ENCODE measurements around the gene SLC6A4.

SLC6A4 gene

DNA sequence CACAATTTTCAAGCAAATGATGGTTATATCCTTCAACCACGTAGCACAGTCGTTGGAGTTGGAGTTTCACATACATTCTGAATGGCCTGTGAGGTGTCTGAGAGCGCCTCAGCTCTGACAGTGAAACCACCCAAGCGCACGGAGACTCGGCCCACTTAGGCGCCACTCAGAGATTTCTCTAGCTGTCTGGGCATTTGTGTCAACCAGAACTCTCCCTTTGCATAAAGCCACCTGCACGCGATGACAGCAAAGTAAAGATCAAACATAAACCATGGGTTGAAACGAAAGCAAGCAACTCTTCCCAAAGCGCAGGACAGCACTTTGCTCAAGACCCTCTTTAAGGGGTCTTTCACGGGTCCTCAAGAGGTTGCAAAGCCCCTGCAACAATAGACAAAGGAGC, 533 bp downstream of the SLC6A4 start:
- H2AFZ ChIP-seq (ENCODE audit: low read length) = no peak overlapping the region
- no peak for TF ChIP-seq EZH2phosphoT487 (IDR thresholded peaks at IDR 0.05; ENCODE audit: borderline replicate concordance)
- TF ChIP-seq, protein P1, sequence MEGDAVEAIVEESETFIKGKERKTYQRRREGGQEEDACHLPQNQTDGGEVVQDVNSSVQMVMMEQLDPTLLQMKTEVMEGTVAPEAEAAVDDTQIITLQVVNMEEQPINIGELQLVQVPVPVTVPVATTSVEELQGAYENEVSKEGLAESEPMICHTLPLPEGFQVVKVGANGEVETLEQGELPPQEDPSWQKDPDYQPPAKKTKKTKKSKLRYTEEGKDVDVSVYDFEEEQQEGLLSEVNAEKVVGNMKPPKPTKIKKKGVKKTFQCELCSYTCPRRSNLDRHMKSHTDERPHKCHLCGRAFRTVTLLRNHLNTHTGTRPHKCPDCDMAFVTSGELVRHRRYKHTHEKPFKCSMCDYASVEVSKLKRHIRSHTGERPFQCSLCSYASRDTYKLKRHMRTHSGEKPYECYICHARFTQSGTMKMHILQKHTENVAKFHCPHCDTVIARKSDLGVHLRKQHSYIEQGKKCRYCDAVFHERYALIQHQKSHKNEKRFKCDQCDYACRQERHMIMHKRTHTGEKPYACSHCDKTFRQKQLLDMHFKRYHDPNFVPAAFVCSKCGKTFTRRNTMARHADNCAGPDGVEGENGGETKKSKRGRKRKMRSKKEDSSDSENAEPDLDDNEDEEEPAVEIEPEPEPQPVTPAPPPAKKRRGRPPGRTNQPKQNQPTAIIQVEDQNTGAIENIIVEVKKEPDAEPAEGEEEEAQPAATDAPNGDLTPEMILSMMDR (conservative IDR thresholded peaks at IDR 0.05; ENCODE audit: low read length) = no peak
- H3K9me3 ChIP-seq (ENCODE audit: insufficient read depth, low read depth, low read length) = no peaks in the 10 kb centered on the region
- H3K9me2 ChIP-seq (replicated peaks; ENCODE audit: low read depth, low read length) = no peaks in the 10 kb centered on the region
- no peak overlapping the region for H3K4me2 ChIP-seq (ENCODE audit: low read depth, low read length, poor library complexity, severe bottlenecking)
- H3K27me3 ChIP-seq (ENCODE audit: insufficient read depth, low read length, poor library complexity, severe bottlenecking) = no peaks in the 10 kb centered on the region
- no peaks in the 10 kb centered on the region for H4K20me1 ChIP-seq (ENCODE audit: insufficient read depth, low read length, poor library complexity, severe bottlenecking)
- H3K4me3 ChIP-seq (ENCODE audit: low read length, poor library complexity, severe bottlenecking) = no peak overlapping the region
- no peak overlapping the region for H3K9ac ChIP-seq (ENCODE audit: low read depth, low read length, poor library complexity, severe bottlenecking)
- no peaks in the 10 kb centered on the region for H3K4me1 ChIP-seq (ENCODE audit: insufficient read depth, low read length, poor library complexity, severe bottlenecking)
- H3F3A ChIP-seq (ENCODE audit: low read depth) = no peaks in the 10 kb centered on the region
- H3K79me2 ChIP-seq (ENCODE audit: insufficient read depth, low read length) = no peaks in the 10 kb centered on the region
- no peaks in the 10 kb centered on the region for H3K36me3 ChIP-seq (ENCODE audit: insufficient read depth, low read length)

DNA sequence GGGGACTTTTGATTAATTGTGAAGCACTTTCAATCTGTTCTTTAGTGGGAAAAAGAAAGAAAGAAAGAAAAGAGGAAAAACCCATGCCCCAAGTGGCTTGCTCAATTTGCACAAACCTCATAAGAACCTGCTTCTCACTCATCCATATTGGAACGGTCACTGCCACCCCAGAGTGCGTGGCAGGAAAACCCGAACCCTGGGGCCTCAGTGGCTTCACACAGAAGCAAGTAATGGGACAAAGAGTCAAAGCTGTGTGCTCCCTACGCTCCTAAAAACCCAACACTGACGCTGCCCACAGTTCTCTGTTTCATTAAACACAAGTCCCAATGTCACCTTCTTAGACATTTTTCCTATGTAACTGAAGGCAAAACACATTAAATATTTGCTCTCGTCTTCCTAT, 1.2 kb downstream of the SLC6A4 start:
- H3K9me2 ChIP-seq (replicated peaks; ENCODE audit: low read depth, low read length) = no peaks in the 10 kb centered on the region
- H3F3A ChIP-seq (ENCODE audit: low read depth) = no peaks in the 10 kb centered on the region
- TF ChIP-seq EZH2phosphoT487 (IDR thresholded peaks at IDR 0.05; ENCODE audit: borderline replicate concordance) = no peak
- TF ChIP-seq, protein P1 (conservative IDR thresholded peaks at IDR 0.05; ENCODE audit: low read length) = no peak
- H2AFZ ChIP-seq (ENCODE audit: low read length) = no peak overlapping the region
- H3K9me3 ChIP-seq (ENCODE audit: insufficient read depth, low read depth, low read length) = no peaks in the 10 kb centered on the region
- H3K79me2 ChIP-seq (ENCODE audit: insufficient read depth, low read length) = no peaks in the 10 kb centered on the region
- H3K4me1 ChIP-seq (ENCODE audit: insufficient read depth, low read length, poor library complexity, severe bottlenecking) = no peaks in the 10 kb centered on the region
- no peak overlapping the region for H3K4me3 ChIP-seq (ENCODE audit: low read length, poor library complexity, severe bottlenecking)
- H3K9ac ChIP-seq (ENCODE audit: low read depth, low read length, poor library complexity, severe bottlenecking) = no peak overlapping the region
- H3K36me3 ChIP-seq (ENCODE audit: insufficient read depth, low read length) = no peaks in the 10 kb centered on the region
- H4K20me1 ChIP-seq (ENCODE audit: insufficient read depth, low read length, poor library complexity, severe bottlenecking) = no peaks in the 10 kb centered on the region
- no peaks in the 10 kb centered on the region for H3K27me3 ChIP-seq (ENCODE audit: insufficient read depth, low read length, poor library complexity, severe bottlenecking)
- no peak overlapping the region for H3K4me2 ChIP-seq (ENCODE audit: low read depth, low read length, poor library complexity, severe bottlenecking)

DNA sequence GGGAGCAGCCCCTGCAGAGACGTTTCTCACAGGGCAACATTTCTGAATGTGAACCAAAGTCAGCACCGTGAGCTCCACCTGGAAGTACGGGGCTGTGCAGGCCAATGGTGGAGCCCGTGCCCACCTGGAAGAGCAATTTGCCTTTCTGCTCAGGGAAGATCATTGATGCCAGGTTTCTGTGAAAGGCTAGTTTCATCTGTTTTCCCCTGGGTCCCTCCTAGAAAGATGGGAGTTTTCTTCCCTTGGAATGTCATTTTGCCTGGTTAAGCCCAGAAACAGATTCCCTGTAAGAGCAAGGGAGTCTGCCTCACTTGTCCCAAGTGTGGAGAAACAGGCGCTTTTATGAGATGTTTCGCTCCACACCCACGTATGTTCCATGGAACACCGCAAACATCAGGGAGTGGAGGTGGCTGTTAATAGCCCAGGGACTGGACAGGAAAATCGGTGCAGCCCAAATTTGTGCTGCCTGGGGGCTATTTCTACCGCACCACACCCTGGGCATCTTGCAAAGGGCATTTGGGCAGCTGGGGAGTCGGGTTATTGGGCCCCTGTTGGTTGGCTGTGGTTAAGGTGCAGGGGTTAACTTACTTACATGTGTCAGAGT, 2.6 kb downstream of the SLC6A4 start:
- no peak overlapping the region for H2AFZ ChIP-seq (ENCODE audit: low read length)
- no peaks in the 10 kb centered on the region for H3K9me3 ChIP-seq (ENCODE audit: insufficient read depth, low read depth, low read length)
- no peak overlapping the region for H3K4me3 ChIP-seq (ENCODE audit: low read length, poor library complexity, severe bottlenecking)
- H3K9me2 ChIP-seq (replicated peaks; ENCODE audit: low read depth, low read length) = no peaks in the 10 kb centered on the region
- no peaks in the 10 kb centered on the region for H3K27me3 ChIP-seq (ENCODE audit: insufficient read depth, low read length, poor library complexity, severe bottlenecking)
- no peaks in the 10 kb centered on the region for H3K79me2 ChIP-seq (ENCODE audit: insufficient read depth, low read length)
- H3K36me3 ChIP-seq (ENCODE audit: insufficient read depth, low read length) = no peaks in the 10 kb centered on the region
- TF ChIP-seq EZH2phosphoT487 (IDR thresholded peaks at IDR 0.05; ENCODE audit: borderline replicate concordance) = no peak
- TF ChIP-seq, protein P1 (conservative IDR thresholded peaks at IDR 0.05; ENCODE audit: low read length) = no peak
- no peak overlapping the region for H3K4me2 ChIP-seq (ENCODE audit: low read depth, low read length, poor library complexity, severe bottlenecking)
- H3K4me1 ChIP-seq (ENCODE audit: insufficient read depth, low read length, poor library complexity, severe bottlenecking) = no peaks in the 10 kb centered on the region
- H3K9ac ChIP-seq (ENCODE audit: low read depth, low read length, poor library complexity, severe bottlenecking) = no peak overlapping the region
- no peaks in the 10 kb centered on the region for H4K20me1 ChIP-seq (ENCODE audit: insufficient read depth, low read length, poor library complexity, severe bottlenecking)
- no peaks in the 10 kb centered on the region for H3F3A ChIP-seq (ENCODE audit: low read depth)
